Measurements from ENCODE around the gene C12orf76. TPM values are rescaled to one million over a fixed set of nuclear protein-coding genes. Genes with fewer than 3 reads are reported as not detected.
"Not testable (repeated sequence)": the region's sequence is repeated elsewhere in the genome, so short reads cannot be mapped to it uniquely, and the experiment has no call there.

Gene C12orf76
- total RNA-seq, 2 donors from 2014 or later: 20.4 to 26.1 TPM

- 79% methylated on average over 4 of the region's 4 CpGs for WGBS
- Histone ChIP-seq H3K36me3 (peaks cover 0 to 6% of the 10 kb centered on the region in 2 donors), H3K27me3 (replicated peaks; ENCODE audit: insufficient read depth) (no peaks in the 10 kb centered on the region), H3K27ac (no peak overlapping the region), H3K4me1 (replicated peaks) (no peaks in the 10 kb centered on the region), H3K4me3 (no peak overlapping the region), H3K9me3 (no peaks in the 10 kb centered on the region)
- intact Hi-C loops (cut with DNase I): no loop called here
- TF ChIP-seq POLR2AphosphoS5 (IDR thresholded peaks at IDR 0.05) (no peak), POLR2A (IDR thresholded peaks at IDR 0.05) (no peak)
- TF ChIP-seq, protein P1, sequence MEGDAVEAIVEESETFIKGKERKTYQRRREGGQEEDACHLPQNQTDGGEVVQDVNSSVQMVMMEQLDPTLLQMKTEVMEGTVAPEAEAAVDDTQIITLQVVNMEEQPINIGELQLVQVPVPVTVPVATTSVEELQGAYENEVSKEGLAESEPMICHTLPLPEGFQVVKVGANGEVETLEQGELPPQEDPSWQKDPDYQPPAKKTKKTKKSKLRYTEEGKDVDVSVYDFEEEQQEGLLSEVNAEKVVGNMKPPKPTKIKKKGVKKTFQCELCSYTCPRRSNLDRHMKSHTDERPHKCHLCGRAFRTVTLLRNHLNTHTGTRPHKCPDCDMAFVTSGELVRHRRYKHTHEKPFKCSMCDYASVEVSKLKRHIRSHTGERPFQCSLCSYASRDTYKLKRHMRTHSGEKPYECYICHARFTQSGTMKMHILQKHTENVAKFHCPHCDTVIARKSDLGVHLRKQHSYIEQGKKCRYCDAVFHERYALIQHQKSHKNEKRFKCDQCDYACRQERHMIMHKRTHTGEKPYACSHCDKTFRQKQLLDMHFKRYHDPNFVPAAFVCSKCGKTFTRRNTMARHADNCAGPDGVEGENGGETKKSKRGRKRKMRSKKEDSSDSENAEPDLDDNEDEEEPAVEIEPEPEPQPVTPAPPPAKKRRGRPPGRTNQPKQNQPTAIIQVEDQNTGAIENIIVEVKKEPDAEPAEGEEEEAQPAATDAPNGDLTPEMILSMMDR (IDR thresholded peaks at IDR 0.05): no peak
- DNase-seq (ENCODE audit: low spot score): no peak
These were observed 27.4 kb downstream of the C12orf76 start for GRCh38 chr12:110020956-110021355.

- WGBS: 76% methylated on average over 2 of the region's 2 CpGs
- Histone ChIP-seq H3K36me3 (peaks cover 0 to 2% of the 10 kb centered on the region in 2 donors), H3K4me3 (no peak overlapping the region), H3K4me1 (replicated peaks) (no peaks in the 10 kb centered on the region), H3K9me3 (no peaks in the 10 kb centered on the region), H3K27ac (no peak overlapping the region), H3K27me3 (replicated peaks; ENCODE audit: insufficient read depth) (no peaks in the 10 kb centered on the region)
- DNase-seq (ENCODE audit: low spot score): no peak
- intact Hi-C loops (cut with DNase I): no loop called here
- TF ChIP-seq POLR2A (IDR thresholded peaks at IDR 0.05) (no peak), POLR2AphosphoS5 (IDR thresholded peaks at IDR 0.05) (no peak)
- TF ChIP-seq, protein P1 (IDR thresholded peaks at IDR 0.05): no peak
These were observed 33.2 kb downstream of the C12orf76 start for GRCh38 chr12:110015132-110015531.

GRCh38 chr12:110012659-110013058 lies 35.7 kb downstream of the C12orf76 start:
- H3K4me3 ChIP-seq: no peak overlapping the region
- 93% methylated on average over 4 of the region's 4 CpGs for WGBS
- H3K27ac ChIP-seq: no peak overlapping the region
- no peaks in the 10 kb centered on the region for H3K36me3 ChIP-seq
- no peaks in the 10 kb centered on the region for H3K27me3 ChIP-seq (replicated peaks; ENCODE audit: insufficient read depth)
- H3K9me3 ChIP-seq: no peaks in the 10 kb centered on the region
- intact Hi-C loops (cut with DNase I): no loop called here
- TF ChIP-seq POLR2A (IDR thresholded peaks at IDR 0.05): no peak
- TF ChIP-seq, protein P1 (IDR thresholded peaks at IDR 0.05): no peak
- no peak for TF ChIP-seq POLR2AphosphoS5 (IDR thresholded peaks at IDR 0.05)
- no peak for DNase-seq (ENCODE audit: low spot score)
- no peaks in the 10 kb centered on the region for H3K4me1 ChIP-seq (replicated peaks)

- Histone ChIP-seq H3K36me3 (no peaks in the 10 kb centered on the region), H3K27ac (no peak overlapping the region), H3K27me3 (replicated peaks; ENCODE audit: insufficient read depth) (no peaks in the 10 kb centered on the region), H3K9me3 (no peaks in the 10 kb centered on the region), H3K4me3 (no peak overlapping the region), H3K4me1 (replicated peaks) (no peaks in the 10 kb centered on the region)
- intact Hi-C loops (cut with DNase I): no loop called here
- no peak for DNase-seq (ENCODE audit: low spot score)
- TF ChIP-seq POLR2AphosphoS5 (IDR thresholded peaks at IDR 0.05): no peak
- TF ChIP-seq, protein P1 (IDR thresholded peaks at IDR 0.05): no peak
- no peak for TF ChIP-seq POLR2A (IDR thresholded peaks at IDR 0.05)
- WGBS: 91% methylated on average over 6 of the region's 6 CpGs
These were observed 36.2 kb downstream of the C12orf76 start for GRCh38 chr12:110012137-110012536.

DNA sequence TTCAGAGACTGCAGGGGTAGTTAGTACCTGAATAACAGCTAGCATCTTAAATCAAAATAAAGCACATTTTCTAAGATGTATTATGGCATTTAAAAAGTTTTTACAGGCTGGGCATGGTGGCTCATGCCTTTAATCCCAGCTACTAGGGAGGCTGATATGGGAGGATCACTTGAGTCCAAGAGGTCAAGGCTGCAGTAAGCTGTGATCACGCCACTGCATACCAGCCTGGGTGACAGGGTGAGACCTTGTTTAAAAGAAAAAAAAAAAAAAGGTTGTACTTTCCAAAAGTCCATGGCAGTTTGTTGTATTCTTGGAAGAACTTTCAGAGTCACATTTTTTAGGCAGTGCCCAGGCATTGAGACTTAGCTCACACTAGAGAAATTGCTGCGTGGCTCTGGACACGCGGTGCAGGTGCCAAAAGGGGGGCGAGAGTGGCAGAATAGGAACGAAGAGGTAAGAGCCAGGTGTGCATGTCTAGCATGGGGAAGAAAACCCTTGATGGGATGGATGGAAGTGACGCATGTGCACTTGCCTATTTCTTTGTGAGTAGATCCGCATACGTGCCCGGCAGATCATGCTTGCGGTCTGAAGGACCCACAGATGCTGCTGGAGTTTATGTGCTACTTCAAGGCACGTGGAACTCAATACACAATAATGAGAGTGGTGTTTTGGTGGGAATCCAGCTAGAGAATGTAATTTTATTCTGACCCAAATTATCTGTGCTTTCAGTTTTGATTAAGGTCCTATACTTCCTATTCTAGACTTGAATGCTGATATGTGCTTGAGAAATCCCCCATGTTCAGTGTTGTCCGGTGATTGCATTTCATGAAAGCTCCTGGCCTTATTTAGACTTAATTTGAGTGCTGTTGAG lies 37.2 kb downstream of the C12orf76 start:
- intact Hi-C loops (cut with DNase I): no loop called here
- H3K4me3 ChIP-seq: no peak overlapping the region
- H3K9me3 ChIP-seq: no peaks in the 10 kb centered on the region
- TF ChIP-seq, protein P1 (IDR thresholded peaks at IDR 0.05): no peak
- TF ChIP-seq POLR2A (IDR thresholded peaks at IDR 0.05) (no peak), POLR2AphosphoS5 (IDR thresholded peaks at IDR 0.05) (no peak)
- no peak for DNase-seq (ENCODE audit: low spot score)
- no peaks in the 10 kb centered on the region for H3K4me1 ChIP-seq (replicated peaks)
- H3K36me3 ChIP-seq: no peaks in the 10 kb centered on the region
- no peaks in the 10 kb centered on the region for H3K27me3 ChIP-seq (replicated peaks; ENCODE audit: insufficient read depth)
- no peak overlapping the region for H3K27ac ChIP-seq
- 88% methylated on average over 13 of the region's 13 CpGs for WGBS

GRCh38 chr12:110008681-110009398 lies 39.5 kb downstream of the C12orf76 start:
- H3K4me3 ChIP-seq; DNase-seq (ENCODE audit: low spot score); H3K36me3 ChIP-seq; H3K4me1 ChIP-seq (replicated peaks); H3K27me3 ChIP-seq (replicated peaks; ENCODE audit: insufficient read depth); H3K27ac ChIP-seq; intact Hi-C loops (cut with DNase I); H3K9me3 ChIP-seq: not testable (repeated sequence)
- WGBS: 93% methylated on average over 15 of the region's 15 CpGs
